Stimulated activated CD8-positive, alpha-beta memory T cell treated with anti-CD3 and anti-CD28 coated beads, Interleukin-12 subunit alpha, Interleukin-12 subunit beta, amount 100 ng/mL, for 24 hours (primary cell): ENCODE data around the gene NDST1.

ENCODE experiments used
- DNase-seq: peaks from one replicate; pipeline ENCODE4 v3.0.0-alpha.2; 2020; ENCODE audit errors: extremely low read depth

The NDST1 gene

DNA sequence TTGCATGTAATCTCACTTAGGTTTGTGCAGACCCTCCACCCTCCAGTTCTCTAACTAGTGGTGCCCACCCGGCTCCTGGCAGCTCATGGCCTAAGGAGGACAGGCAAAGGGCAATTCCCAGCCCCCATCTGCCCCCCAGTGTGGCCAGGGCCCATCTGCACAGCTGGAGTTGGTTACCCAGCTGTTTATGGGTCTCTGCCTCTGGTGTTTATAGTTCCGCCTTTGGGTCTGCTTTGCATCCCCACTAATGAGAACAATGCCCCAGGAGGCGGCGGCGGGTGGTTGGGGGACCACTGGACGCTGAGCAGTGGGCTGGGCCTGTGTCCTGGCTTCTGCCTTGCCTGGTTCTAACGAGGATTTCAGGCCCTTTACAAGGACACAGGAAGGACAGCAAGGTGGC, 62.4 kb downstream of the NDST1 start:
- DNase-seq = no peak

DNA sequence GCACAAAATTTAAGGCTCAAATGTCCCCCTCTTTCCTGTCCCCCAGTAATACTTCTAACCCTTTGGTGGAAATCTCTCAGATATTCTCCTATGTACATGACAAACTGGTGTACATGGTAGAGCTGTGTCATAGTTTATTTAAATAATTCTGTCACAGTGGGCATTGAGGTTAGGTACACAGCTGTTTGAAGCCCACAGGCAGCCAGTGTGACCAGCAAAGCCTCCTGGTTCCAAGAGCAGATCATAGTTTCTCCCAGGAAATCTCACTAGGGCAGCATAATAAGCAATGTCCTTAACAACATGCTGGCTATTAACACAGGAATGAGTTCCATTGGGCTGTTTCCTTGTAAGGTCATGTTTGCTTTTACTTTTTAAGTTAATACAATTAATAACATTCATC, 63.9 kb downstream of the NDST1 start:
- DNase-seq = no peak

DNA sequence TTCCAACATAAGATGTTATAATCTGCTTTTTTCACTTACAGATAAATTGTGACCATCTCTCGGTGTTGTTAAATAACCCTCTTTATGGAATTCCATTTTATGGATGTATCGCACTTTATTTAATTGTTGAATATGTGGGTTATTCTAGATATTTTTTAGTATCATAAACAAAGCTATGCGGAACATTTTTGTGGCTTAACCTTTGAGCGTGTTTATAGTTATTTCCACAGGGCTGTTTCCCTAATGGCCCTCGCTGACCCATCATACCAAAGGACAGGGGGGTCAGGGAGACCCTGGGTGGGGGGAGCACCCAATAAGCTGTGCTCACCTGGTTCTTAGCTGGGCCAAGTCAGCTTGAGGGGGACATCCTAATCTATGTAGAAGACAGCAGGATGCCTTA, 65.3 kb downstream of the NDST1 start:
- no peak for DNase-seq

DNA sequence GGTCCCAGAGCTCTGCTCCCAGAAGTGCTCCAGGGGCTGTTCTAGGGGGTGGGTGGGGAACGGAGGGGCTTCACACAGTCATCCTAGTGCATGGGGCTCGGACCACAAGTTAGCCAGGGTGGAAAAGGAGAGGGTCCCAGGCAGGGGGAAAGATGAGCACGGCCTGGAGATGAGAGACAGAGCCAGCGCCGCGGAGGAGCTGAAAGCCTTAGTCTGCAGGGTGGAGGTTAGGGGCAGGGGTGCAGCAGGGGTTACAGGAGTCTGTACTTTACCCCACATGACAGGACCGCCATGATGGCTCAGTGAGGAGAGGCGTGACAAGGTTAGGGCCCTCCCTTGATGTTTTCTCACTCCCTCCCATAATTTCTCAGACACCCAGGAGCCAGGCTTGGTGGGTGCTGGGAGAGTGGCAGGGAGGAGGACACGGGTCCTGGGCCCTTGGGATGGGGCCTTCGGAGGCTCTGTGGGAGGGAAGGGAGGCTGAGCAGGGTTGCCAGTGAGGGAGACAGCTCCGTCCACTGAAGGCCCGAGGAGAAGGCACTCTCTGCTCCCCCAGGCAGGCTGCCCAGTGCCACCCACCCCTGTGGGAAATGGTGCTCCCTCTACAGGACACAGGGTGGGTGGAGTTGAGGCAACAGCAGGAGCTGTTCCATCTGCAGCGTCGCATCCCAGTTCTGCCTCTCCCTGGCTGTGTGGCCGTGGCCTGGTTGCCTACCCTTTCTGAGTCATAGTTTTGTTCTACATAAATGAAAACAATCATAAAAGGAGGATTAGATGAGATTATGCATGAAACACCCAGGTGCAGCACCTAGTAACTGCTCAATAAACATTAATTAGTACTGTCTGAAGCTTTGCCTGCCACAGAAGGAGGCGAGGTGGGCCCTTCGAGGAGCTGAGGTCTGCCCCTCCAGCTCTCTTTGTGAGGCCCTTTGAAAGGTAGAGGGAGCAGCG, 66.2 kb downstream of the NDST1 start:
- DNase-seq = no peak

DNA sequence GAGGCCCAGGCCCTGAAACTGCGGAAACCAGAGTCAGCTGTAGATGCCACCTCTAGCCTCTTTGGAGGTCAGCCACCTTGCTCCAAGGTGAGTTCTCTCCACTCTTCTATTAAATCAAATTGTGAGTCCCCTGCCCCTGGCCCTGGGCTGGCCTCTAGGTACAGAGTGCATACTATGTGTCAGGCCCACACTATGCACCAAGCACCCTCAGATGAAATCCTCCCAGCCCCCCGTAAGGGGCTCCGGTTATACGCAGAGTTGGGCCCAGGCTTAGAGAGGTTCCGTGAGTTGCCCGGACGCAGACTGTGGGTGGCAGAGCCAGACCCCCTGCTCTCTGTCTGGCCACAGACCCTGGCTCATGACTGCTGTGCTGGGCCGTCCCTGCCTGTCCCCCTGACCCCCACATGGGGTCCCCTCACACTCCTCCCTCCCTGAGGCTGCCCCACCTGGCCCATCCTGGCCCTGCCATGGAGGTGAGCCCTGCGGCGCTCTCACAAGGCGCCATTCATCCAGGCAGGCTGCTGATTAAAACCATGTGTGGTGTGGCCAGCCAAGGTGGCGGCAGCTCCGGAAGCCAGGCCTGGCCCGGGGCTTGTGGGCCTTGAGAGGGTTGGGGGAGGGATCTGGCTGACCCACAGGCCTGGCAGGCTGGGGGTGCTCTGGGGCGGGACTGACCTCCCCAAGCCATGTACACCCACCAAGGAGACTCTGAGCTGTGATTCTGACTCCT, 67.1 kb downstream of the NDST1 start:
- no peak for DNase-seq

DNA sequence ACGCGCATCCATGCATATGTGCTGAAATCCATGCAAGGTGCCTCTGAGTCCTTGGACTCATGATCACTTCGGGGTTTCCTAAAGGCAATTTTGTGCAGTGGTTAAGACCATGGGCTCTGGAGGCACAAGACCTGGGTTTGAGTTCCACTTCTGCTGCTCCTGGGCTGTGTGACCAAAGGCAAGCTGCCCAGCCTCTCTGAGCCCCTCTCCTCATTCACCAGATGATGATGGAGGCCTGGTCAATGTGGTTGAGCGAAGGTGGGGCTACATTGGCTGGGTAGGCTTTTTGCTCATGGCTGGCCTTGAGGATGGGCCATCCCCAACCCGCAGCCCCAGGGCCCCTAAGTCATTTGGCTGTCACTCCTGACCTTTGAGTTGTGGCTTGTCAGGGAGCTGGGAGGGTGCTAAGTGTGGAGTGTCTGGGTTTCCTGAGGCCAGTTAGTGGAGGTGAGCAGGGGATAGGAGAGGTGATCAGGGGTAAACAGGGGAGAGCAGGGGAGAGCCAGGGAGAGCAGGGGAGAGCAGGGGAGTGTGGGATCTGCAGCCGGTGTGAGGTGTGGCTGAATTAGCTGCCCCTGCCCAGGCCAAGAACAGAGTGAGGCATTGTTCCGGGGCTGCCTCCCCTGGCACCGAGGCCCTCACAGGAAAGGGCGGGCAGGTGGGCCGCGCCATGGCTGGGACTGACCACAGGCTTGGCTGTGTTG, 68.0 kb downstream of the NDST1 start:
- no peak for DNase-seq

DNA sequence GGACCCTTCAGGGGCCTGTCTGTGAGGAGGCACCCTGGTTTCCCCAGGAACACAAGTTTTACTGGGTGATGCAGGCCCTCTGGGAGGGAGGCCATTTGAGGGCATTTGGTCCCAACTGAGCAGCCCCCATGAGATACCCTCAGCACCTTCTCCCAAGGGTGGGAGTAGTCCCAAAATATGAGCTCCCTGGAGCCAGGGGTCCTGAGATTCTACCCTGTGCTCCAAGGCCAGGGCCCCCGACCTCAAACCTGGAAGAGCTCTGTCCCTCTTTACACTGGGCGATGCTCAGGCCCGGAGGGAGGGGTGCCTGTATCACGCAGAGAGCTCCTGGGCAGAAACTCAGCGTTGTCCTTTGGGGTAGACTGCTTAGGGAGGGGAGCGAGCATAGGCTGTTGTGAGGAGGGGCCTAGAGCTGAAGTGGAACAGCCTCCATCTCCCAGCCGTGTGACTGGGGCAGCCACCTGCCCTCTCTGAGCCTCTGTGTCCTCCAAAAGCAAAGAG, 68.6 kb downstream of the NDST1 start:
- no peak for DNase-seq

DNA sequence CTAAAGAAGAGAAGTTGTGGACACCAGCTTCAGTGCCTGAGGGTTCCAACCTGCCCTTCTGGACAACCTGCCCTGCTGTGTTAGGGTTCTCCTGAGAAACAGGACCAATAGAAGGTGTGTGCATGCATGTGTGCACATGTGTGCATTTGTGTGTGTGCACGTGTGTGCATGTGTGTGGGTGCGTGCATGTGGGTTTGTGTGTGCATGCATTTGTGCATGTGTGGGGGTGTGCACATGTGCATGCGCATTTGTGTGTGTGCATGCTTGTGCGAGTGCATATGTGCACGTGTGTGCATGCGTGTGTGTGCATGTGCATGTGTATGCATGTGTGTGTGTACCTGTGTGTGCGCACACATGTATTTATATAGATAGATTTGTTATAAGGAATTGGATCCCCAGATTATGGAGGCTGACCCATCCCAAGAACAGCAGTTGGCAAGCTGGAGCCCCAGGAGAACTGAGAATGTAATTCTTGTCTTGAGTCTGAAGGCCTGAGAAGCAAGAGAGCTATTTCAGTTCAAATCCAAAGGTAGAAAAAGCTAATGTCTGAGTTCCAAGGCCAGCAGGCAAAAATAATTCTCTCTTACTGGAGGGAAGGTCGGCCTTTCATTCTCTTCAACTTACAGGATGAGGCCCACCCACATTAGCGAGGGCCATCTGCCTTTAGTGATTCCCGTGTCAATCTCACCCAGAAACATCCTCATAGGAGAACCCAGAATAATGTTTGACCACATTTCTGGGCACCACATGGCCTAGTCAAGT, 69.6 kb downstream of the NDST1 start:
- no peak for DNase-seq

DNA sequence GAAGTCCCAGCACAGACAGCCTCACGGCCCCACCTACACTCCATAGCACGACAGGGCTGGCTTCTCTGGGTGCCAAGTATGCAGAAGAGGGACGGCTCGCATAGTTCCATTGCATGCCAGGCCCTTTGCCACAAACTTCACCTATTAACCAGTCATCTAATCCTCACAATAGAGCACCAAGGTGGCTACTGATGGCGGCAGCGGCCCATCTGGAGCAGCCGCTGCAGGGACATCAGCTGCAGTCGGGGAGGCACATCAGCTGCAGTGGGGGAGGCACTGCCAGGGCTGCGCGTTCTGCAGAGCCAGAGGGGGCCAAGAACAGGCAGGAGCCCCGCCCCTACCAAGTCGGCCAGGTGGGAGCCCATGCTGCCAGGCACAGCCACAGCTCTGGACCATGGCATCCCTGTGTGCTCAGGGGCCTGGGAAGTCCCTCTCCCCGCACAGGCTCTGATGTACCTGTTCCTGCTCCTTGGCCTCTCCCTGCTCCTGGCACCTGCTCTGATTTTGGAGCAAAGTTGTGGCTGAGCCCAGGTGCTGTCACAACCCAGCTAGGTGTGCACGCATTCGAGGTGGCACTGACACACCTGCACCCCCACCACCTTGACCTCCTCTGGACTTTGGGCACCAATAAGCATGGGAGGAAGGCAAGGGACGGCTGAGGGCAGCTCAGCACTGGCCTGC, 71.0 kb downstream of the NDST1 start:
- DNase-seq = no peak

DNA sequence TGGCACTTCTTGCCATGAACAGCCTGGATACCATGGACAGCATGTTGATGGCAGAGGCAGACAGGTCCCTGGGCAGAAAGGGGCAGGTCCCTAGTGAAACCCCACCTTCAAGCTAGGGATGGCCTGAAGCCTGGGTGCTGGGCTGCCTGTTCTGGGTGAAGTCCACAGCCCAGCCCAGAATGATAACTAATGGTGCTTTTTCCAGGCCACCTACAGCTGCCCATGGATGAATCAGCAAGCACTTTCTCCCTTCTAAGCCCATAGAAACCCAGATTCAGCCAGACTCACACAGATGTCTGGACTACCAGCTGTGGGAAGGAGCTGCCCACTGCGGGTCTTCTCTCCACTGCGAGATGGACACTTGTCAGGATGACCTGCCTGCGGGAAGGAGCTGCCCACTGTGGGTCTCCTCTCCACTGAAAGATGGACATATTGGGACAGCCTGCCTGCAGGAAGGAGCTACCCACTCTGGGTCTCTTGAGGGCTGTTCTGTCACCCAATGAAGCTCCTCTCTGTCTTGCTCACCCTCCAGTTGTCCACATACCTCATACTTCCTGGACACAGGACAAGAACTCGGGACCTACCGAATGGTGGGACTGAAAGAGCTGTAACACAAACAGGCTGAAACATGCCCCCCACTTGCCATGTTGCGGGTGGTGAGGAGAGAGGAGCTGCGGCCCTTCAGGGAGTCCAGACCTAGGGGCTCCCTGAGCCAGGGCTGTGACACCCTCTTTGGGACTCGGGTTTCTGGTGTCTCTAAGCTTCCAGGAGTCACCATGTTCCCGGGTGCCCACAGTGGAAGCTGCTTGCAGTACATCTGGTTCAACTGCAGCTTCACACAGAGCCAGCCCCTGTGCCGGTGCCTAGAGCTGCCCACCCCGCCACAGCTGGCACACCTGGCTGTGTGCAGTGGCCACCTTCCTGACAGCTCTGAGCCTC, 71.8 kb downstream of the NDST1 start:
- DNase-seq = no peak

DNA sequence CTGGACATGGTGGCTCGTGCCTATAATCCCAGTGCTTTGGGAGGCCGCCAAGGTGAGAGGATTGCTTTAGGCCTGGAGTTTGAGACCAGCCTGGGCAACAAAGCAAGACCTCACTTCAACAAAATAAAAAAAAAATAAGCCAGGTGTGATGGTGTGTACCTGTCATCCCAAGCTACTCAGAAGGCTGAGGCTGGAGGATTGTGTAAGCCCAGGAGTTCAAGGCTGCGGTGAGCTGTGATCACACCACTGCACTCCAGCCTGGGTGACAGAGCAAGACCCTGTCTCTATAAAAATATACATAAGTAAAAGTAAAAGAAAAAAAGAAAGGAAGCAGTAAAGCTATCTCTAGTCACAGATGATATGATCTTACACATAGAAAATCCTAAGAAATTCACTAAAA, 73.0 kb downstream of the NDST1 start:
- no peak for DNase-seq

DNA sequence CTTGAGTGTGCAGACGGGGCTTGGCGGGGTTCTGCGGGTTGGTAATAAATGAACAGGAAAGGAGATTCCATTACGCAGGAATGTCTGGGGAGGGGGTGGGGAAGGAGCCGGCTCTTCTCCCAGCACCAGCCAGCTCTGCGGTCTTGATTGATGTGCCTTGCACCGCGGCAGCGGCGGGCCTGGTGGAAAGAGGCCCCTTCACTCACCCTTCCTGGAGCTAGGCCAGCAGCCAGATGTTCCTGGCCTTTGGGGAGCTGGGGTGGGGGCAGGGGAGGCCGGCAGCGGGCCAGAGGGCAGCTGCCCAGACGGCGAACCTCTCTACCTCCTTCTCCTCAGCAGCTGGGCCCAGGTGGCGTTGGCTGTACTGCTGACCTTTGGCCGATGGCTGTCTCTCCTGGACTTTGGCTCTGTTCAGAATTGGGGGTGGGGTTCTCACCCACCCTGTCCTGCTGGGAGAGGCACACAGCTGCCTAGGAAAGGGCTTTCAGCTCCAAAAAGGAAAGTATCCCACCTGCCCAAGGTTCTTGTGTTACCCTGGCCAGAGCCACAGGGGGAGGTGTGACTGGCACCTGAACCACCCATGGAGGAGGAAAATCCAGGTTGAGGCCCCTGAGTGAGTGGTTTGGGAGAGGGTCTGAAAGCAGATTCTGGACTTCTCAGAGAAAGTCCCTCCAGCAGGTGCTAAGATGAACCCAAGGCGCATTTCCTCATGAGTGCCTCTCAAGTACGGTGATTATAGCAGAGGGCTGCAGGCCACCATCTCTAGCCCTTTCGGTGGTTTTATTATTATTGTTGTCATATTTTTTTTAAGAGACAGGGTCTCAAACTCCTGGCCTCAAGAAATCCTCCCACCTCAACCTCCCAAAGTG, 74.5 kb downstream of the NDST1 start:
- no peak for DNase-seq

DNA sequence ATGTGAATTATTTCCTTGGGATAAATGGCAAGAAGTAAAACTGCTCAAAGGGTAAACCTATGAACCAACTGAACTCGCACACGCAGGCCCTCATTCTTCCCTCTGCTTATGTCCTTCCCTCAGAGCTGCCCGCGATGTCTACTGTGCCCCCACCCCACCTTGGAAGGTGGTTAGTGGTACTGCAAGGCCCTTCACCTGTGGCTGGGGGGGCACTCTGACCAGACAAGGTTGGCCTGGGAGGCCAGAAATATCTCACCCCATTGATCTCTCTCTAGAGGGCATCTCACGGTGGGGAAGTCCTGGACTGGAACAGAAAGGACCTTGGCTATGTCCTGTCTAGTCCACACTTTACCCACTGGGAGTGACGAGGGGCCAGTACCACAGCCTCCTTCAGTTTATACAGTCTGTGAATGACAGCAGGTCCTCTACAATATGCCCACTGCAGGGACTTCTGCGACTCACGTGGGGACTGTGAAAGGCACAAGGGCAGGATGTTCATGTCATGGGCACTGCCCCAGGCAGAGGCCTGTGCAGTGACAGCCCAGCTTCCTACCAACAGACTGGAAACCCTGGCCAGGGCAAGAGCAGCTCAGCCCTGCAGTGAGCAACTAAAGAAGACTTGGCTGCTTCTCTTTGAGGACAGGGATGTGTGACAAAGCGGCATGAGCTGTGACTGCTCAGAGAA, 75.8 kb downstream of the NDST1 start:
- DNase-seq = no peak

DNA sequence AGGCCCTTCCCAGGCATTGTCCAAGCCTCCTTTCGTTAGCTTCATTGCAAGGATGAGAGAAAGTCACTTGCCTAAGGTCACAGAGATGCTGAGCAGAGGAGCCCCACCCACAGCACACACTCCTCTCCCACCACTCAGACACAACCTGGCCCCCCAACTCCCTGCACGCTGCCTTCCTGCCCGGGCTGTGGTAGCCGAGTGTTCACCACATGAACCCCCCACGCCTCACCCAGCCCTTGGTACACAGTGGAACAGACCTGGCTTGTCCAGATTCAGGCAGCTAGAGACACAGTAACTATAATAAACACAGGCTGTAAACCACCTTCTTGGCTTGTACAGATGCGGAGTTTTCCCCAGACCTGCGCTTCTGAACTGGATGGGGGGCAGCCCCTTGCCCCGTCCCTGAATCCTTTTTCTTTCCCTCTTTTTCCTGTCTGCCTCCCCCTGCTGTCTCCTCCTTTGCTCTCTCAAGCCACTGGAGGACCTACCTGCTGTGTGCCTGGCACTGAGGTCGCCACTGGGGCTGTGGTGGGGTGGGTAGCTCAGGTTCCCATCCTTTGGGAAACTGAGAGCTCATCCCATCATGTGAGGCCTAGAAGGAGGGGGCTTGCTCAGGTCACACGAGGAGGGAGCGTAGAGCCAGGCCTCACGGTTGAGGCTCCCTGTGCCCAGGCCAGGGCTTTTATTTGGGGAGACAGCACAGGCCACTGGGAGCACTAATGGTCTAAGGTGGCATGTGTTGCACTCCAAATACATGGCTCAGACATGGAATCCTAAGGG, 76.8 kb downstream of the NDST1 start:
- DNase-seq = no peak

DNA sequence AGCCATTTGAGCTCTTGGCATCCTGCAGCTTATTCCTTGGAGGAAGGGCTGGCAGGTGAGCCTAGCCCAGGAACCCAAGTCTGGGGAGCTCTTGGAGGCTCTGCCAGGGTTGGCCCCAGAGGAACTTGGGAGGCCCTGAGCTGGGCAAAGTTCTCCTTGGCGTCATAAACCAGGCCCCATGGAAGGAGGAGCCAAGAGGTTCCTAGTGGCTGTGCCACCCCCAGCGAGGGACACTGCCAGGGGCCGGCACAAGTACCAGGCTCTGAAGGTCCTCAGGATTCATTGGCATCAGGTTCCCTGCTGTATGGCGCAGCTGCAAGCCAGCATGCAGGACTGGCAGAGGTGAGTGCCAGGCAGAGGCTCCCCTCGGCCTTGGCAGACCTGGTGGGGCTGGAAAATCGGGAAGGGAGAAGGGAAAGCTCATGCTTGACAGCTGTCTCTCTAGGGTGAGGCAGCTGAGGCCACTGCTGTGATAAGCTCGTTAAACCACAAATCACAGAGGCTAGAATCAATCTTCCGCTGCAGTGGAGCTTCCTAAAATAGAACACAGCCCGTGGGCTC, 77.9 kb downstream of the NDST1 start:
- DNase-seq = no peak

DNA sequence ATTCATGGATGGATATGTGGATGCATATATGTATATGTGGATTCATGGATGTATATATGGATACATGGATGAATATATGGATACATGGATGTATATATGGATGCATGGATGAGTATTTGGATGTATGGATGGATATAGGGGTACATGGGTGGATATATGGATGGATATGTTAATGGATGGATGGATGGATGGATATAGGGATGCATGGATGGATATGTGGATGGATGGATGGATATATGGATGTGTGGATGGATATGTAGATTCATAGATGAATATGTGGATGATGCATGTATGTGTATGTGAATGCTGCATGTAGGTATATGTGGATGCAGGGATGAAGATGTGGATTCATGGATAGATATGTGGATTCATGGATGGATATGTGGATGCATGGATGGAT, 79.1 kb downstream of the NDST1 start:
- no peak for DNase-seq
